Lower leg skin (tissue), 4 donors: ENCODE data around the gene KRT79. TPM values are rescaled to one million over a fixed set of nuclear protein-coding genes. Genes with fewer than 3 reads are reported as not detected.
"Not testable (repeated sequence)": the region's sequence is repeated elsewhere in the genome, so short reads cannot be mapped to it uniquely, and the experiment has no call there.

Experiments used
- DNase-seq, 2 donors: peaks; one replicate each; pipeline ENCODE4 v3.0.0-alpha.2; 2019; ENCODE audit warnings: low spot score in 2 of 2
- H3K4me3 ChIP-seq: fragments of 200-600 bp; sonication (generic); 2 replicates; pipeline ENCODE4 v1.5.1; 2017; ENCODE audit warnings: mild to moderate bottlenecking, low read depth; ENCODE audit not compliant: poor library complexity, severe bottlenecking
- CTCF ChIP-seq, 3 donors: fragments of 450-650 bp; IDR thresholded peaks; one replicate each; pipeline ENCODE4 v1.5.1; 2016; ENCODE audit warnings: antibody characterized with exemption in 3 of 3, mild to moderate bottlenecking in 3 of 3, moderate library complexity in 2 of 3
- POLR2A ChIP-seq, 2 donors: fragments of 450-650 bp; IDR thresholded peaks; one replicate each; pipeline ENCODE4 v1.6.1; 2016 to 2017; ENCODE audit warnings: antibody characterized with exemption in 2 of 2, mild to moderate bottlenecking in 1 of 2, moderate library complexity in 1 of 2
- WGBS, 2 donors: methylation state at CpG; one replicate each; pipeline ENCODE4 v1.1.5; 2018; 5-methylcytosine and 5-hydroxymethylcytosine counted together
- intact Hi-C: fragments of 100-400 bp; cut with DNase I; formaldehyde crosslinking; loops from one replicate; pipeline ENCODE4 v1.15.0; 2023; ENCODE audit warnings: low total_unique reads
- total RNA-seq, 4 donors: library from RNA; depleted of rRNA; stranded (reverse); fragments of >200 nt; gene quantifications; one replicate each; pipeline ENCODE4 v1.1.0, GENCODE V29; 2016

Gene KRT79
- total RNA-seq, 4 donors from 2014 or later: 8.5 to 259 (median 78.2) TPM

- no peak for DNase-seq
- WGBS, 2 donors: 88 to 89% methylated on average over 17 of the region's 17 CpGs
- intact Hi-C loops: no loop called here
- H3K4me3 ChIP-seq: no peak within 1 kb of the TSS
- TF ChIP-seq POLR2A (IDR thresholded peaks at IDR 0.05): no peak
- no peak for TF ChIP-seq CTCF (IDR thresholded peaks at IDR 0.05)
These were observed 38.2 kb downstream of the KRT79 start, which contains the start of gene KRT3 for GRCh38 chr12:52795694-52796428. Gene KRT3, minus strand, starts transcription at chr12:52796117. Its CDS starts 75 bp downstream, at chr12:52796042.

GRCh38 chr12:52795332-52795674, 38.8 kb downstream of the KRT79 start:
- H3K4me3 ChIP-seq, DNase-seq, intact Hi-C loops: not testable (repeated sequence)
- 83 to 97% methylated on average over 2 of the region's 2 CpGs for WGBS, 2 donors

- intact Hi-C loops: no loop called here
- WGBS, 2 donors: 69 to 80% methylated on average over 5 of the region's 5 CpGs
- H3K4me3 ChIP-seq: no peak overlapping the region
- DNase-seq: no peak
- TF ChIP-seq CTCF (IDR thresholded peaks at IDR 0.05) (no peak), POLR2A (IDR thresholded peaks at IDR 0.05) (no peak)
These were observed 39.4 kb downstream of the KRT79 start for GRCh38 chr12:52794479-52795331.

GRCh38 chr12:52792185-52793029, 41.7 kb downstream of the KRT79 start:
- DNase-seq: no peak
- 80 to 89% methylated on average over 10 of the region's 10 CpGs for WGBS, 2 donors
- intact Hi-C loops: no loop called here
- TF ChIP-seq POLR2A (IDR thresholded peaks at IDR 0.05): no peak
- no peak for TF ChIP-seq CTCF (IDR thresholded peaks at IDR 0.05)
- H3K4me3 ChIP-seq: no peak overlapping the region

GRCh38 chr12:52791271-52792184, 42.6 kb downstream of the KRT79 start:
- intact Hi-C loops: no loop called here
- 90 to 92% methylated on average over 11 to 12 of the region's 12 CpGs for WGBS, 2 donors
- no peak overlapping the region for H3K4me3 ChIP-seq
- TF ChIP-seq CTCF (IDR thresholded peaks at IDR 0.05) (no peak), POLR2A (IDR thresholded peaks at IDR 0.05) (no peak)
- DNase-seq: no peak
